NCI-H446 treated with DMSO at 0.1 percent for 48 hours (cell line): Measurements from ENCODE around the gene CTNND2.

Source experiments
- DNase-seq: peaks from one replicate; lab custom pipeline; 2025; lab: John Stamatoyannopoulos, UW

The CTNND2 gene

GRCh38 chr5:10987276-10987924 lies 916.8 kb downstream of the CTNND2 start:
- no peak for DNase-seq

- DNase-seq = no peak
These were observed 918.5 kb downstream of the CTNND2 start for GRCh38 chr5:10985721-10986110.

GRCh38 chr5:10985091-10985720 lies 919.0 kb downstream of the CTNND2 start:
- no peak for DNase-seq

- DNase-seq = no peak
These were observed 920.1 kb downstream of the CTNND2 start for GRCh38 chr5:10984021-10984715.

- no peak for DNase-seq
These were observed 921.6 kb downstream of the CTNND2 start for GRCh38 chr5:10982626-10983025.

- DNase-seq = no peak
These were observed 922.3 kb downstream of the CTNND2 start for GRCh38 chr5:10981932-10982331.

GRCh38 chr5:10977011-10977410 lies 927.2 kb downstream of the CTNND2 start:
- no peak for DNase-seq

- DNase-seq = no peak
These were observed 928.3 kb downstream of the CTNND2 start for GRCh38 chr5:10975945-10976344.

GRCh38 chr5:10974850-10975249 lies 929.4 kb downstream of the CTNND2 start:
- DNase-seq = no peak

GRCh38 chr5:10973316-10973715 lies 930.9 kb downstream of the CTNND2 start:
- DNase-seq = no peak

GRCh38 chr5:10969684-10970180 lies 934.5 kb downstream of the CTNND2 start:
- no peak for DNase-seq

GRCh38 chr5:10964806-10965205 lies 939.4 kb downstream of the CTNND2 start:
- no peak for DNase-seq

GRCh38 chr5:10958728-10959127 lies 945.5 kb downstream of the CTNND2 start:
- no peak for DNase-seq

GRCh38 chr5:10949856-10950630 lies 954.2 kb downstream of the CTNND2 start:
- DNase-seq = no peak

GRCh38 chr5:10946050-10946449 lies 958.2 kb downstream of the CTNND2 start:
- DNase-seq = no peak

GRCh38 chr5:10941900-10942299 lies 962.3 kb downstream of the CTNND2 start:
- no peak for DNase-seq

- no peak for DNase-seq
These were observed 968.0 kb downstream of the CTNND2 start for GRCh38 chr5:10936081-10936855.

GRCh38 chr5:10935536-10935935 lies 968.7 kb downstream of the CTNND2 start:
- DNase-seq = peak; percentile 23

- DNase-seq = peak; percentile 26
These were observed 969.4 kb downstream of the CTNND2 start for GRCh38 chr5:10934783-10935355.

- peak; percentile 6 for DNase-seq
These were observed 971.1 kb downstream of the CTNND2 start for GRCh38 chr5:10933121-10933520.

- DNase-seq = no peak
These were observed 971.8 kb downstream of the CTNND2 start for GRCh38 chr5:10932426-10932825.
